GM13977 (cell line): ENCODE measurements around the gene MYO18B.

Experiments used
- DNase-seq: peaks from one replicate; pipeline ENCODE4 v3.0.0; 2012; ENCODE audit warnings: low spot score
- in situ Hi-C: fragments of 300-500 bp; cut with MboI; formaldehyde crosslinking; loops from one replicate; pipeline ENCODE4 v1.12.0; 2022; ENCODE audit warnings: low sequenced_read_pairs, low pct_unique_long_range_greater_than_20kb, mixed read lengths, inconsistent platforms; ENCODE audit not compliant: unreplicated experiment
- TF ChIP-seq, protein P1 (sequence below): IDR thresholded peaks from 2 replicates; pipeline ENCODE4 v1.5.1; 2012; ENCODE audit warnings: mild to moderate bottlenecking, control low read depth; ENCODE audit not compliant: insufficient read depth; ENCODE audit errors: extremely low read depth, missing control alignments

MYO18B gene

DNA sequence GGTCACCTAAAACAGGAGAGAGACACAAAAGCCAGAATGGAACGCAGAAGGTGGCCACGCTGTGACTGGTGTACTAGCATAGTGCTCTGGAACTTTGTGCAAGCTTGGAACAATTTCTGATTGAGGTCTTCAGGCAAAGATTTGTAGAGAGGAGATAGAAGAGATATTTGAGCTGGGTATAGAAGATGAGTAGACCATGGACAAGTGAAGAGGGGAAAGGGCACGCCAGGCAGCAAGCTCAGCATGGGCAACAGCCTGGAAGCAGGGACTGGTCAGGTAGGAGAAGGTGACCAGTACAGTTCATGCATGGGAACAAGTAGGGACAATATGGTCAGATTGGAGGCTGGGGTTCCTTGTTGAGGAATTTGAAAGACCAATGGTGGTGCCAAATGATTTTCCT, 24.4 kb downstream of the MYO18B start:
- in situ Hi-C loops = no loop called here
- TF ChIP-seq, protein P1, sequence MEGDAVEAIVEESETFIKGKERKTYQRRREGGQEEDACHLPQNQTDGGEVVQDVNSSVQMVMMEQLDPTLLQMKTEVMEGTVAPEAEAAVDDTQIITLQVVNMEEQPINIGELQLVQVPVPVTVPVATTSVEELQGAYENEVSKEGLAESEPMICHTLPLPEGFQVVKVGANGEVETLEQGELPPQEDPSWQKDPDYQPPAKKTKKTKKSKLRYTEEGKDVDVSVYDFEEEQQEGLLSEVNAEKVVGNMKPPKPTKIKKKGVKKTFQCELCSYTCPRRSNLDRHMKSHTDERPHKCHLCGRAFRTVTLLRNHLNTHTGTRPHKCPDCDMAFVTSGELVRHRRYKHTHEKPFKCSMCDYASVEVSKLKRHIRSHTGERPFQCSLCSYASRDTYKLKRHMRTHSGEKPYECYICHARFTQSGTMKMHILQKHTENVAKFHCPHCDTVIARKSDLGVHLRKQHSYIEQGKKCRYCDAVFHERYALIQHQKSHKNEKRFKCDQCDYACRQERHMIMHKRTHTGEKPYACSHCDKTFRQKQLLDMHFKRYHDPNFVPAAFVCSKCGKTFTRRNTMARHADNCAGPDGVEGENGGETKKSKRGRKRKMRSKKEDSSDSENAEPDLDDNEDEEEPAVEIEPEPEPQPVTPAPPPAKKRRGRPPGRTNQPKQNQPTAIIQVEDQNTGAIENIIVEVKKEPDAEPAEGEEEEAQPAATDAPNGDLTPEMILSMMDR = no peak
- no peak for DNase-seq

DNA sequence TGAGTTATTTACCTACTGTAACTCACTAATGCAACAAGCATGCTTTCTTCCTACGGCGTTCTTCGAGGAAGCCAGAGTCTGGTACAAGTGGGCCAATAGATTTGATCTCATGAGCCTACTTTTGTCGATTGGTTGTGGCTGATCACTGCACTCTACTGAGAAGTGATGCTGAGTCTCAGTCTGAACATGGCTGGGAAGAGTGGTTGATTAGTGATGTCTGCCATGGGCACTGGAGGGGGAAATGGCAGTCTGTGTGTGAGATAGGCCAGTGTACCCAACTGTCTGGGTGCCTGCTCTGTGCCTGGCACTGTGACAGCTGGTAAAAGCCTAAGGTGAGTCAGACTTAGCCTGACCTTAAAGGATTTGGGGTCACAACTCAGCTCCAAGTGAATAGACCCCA, 28.3 kb downstream of the MYO18B start:
- DNase-seq = no peak
- in situ Hi-C loops = loop anchor here (5.0 kb wide), 1 partner anchor 308 kb away; no protein-coding TSS in a partner anchor

GRCh38 chr22:25772288-25772687, 30.3 kb downstream of the MYO18B start:
- DNase-seq = no peak
- in situ Hi-C loops = loop anchor here (5.0 kb wide), 1 partner anchor 310 kb away; no protein-coding TSS in a partner anchor

More for the DNA sequence above, 28.3 kb downstream of the MYO18B start:
- TF ChIP-seq, protein P1 = no peak

GRCh38 chr22:25774575-25775026, 32.6 kb downstream of the MYO18B start:
- TF ChIP-seq, protein P1 = peak; percentile 69
- DNase-seq = no peak
- in situ Hi-C loops = loop anchor here (5.0 kb wide), 1 partner anchor 312 kb away; no protein-coding TSS in a partner anchor

More at GRCh38 chr22:25772288-25772687, 30.3 kb downstream of the MYO18B start:
- TF ChIP-seq, protein P1 = no peak

GRCh38 chr22:25775531-25775930, 33.5 kb downstream of the MYO18B start:
- in situ Hi-C loops = no loop called here
- TF ChIP-seq, protein P1 = no peak
- DNase-seq = no peak

- TF ChIP-seq, protein P1 = no peak
- DNase-seq = no peak
- in situ Hi-C loops = no loop called here
Observed at GRCh38 chr22:25777411-25777810, 35.4 kb downstream of the MYO18B start.
